Peyer's patch (tissue), 4 donors: Measurements from ENCODE around the gene ZNF507.

ENCODE experiments used
- CTCF ChIP-seq, 6 experiments: fragments of 450-650 bp in 4 of 6; fragments of 200-600 bp in 2 of 6; sonication (generic) in 1 of 6; IDR thresholded peaks; one replicate each; pipeline ENCODE4 v1.5.1; 2017 to 2019; ENCODE audit warnings: antibody characterized with exemption in 6 of 6, mild to moderate bottlenecking in 3 of 6, moderate library complexity in 1 of 6
- POLR2A ChIP-seq, 2 donors: fragments of 450-650 bp; IDR thresholded peaks; one replicate each; pipeline ENCODE4 v1.5.1; 2017; ENCODE audit warnings: antibody characterized with exemption in 2 of 2, mild to moderate bottlenecking in 2 of 2, moderate library complexity in 2 of 2

- TF ChIP-seq CTCF (IDR thresholded peaks at IDR 0.05), result no peak
- TF ChIP-seq POLR2A (IDR thresholded peaks at IDR 0.05), result no peak
These were observed 20.7 kb upstream of the ZNF507 start for GRCh38 chr19:32324631-32325285.
